ENCODE measurements around the gene CDYL.

The CDYL gene

DNA sequence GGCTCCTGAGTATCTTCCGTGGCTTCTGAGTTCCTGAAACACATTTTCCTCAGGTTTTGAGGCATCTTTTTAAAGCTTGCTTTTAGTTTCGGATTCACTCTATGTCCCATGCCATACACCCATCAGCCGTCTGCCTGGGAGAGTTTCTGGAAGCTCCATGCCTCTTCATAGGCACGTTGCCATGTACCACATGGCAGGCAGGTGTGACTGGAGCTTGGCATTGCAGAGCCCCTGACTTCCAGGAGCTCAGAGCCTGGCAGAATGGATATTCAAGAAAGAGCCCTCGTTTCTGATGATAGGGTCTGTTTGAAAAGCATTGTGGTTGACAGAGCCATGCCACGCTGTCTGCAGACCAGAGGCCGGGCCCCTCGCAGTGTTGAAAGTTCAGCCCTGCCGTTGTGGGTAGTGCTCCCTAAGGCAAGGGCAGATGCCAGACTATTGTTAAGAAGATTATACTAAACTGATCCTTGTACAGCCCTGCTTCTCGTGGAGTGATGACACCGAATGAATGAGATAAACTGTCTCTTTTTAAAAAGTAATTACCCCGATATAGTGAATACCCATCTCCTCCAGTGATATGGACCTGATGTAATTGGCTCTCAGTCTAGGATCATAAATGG lies 127.7 kb downstream of the CDYL start:
- no peak for DNase-seq (ENCODE audit: extremely low read depth in 1 of 2, low read depth in 1 of 2)

DNA sequence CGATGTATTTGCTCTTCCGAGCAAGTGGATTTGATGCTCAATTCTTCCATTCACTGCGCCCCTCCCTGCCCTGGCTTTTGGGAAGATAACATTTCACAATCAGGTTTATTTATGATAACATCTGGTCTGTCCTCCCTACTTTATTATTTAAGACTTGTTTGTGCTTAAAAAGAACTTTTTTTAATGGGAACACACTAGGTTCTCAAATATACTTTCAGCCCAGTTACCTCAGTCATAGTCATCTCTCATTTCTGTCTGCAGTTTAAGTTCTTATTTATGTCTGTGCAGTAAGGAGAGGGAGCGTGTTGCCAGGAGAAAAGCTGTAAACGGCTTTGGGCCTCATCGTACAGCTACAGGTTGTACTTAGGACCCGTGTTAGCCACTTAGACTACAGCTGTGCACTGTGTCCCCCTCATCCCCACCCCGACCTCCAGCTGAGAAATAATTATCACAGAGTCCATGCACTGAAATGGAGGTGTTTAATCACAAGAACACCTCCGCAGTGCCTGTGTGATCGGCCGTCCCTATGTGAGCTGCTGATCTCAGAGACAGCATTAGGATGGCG lies 128.3 kb downstream of the CDYL start:
- no peak for DNase-seq (ENCODE audit: extremely low read depth in 1 of 2, low read depth in 1 of 2)

DNA sequence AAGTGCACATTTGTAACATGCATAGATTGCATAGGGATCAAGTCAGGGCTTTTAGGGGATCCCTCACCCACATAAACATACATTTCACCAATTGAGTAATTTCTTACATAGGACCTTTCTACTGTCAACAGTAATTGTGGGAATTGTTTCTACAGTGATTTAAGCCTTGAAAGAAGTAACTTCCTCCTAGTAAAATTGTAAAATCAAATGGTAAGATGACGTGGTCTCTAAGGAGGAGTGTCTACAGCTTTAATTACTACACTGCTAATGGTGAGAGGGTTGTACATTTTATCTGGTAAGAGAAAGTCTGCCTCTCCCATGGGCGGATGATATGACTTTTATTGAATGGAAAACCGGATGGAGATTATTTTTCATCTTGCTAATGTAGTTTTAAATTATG lies 129.6 kb downstream of the CDYL start:
- no peak for DNase-seq (ENCODE audit: extremely low read depth in 1 of 2, low read depth in 1 of 2)

DNA sequence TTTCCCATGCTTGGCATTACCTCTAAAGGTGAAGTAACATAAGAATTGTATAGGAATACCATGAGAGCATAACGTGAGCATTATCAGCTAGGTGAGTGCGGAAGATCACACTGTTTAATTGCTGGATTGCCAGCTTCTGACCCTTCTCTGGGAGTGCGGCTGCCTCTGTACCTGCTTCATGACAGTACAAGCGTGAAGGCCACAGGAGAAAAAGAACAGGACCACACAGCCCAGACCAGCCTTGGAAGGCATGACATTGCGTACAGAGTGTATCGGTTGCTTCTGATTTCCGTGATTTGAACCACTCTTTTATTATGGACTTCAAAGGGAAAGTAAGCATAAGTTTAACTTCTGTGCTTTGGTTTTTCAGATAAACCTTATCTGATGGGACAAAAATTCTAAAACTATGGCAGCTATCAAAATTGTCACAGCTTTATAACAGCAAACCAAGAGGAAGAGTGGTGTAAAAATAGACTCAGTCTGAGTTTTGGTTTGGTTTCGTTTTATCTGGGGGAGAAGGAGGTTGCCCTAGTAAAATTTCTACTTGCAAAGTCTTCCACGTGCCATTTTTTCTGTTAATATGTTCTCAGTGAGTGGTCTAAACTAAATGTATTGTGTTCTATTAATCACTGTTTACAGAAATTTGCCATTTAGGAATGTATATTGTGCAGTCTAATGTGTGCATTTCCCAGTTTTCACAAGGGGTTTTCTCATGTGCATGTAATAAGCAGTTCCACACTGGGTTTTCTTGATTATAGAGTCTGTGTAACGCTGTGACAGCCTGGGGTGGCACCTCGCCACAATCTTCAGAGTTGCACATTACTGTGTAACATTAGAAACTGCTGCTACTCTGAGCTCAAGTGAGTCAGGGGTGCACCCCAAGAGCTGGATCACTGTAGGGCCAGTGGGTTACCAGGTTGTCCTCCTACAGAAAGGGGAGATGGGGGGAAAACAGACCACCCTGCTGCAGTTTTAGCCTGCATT lies 130.4 kb downstream of the CDYL start:
- no peak for DNase-seq (ENCODE audit: extremely low read depth in 1 of 2, low read depth in 1 of 2)

DNA sequence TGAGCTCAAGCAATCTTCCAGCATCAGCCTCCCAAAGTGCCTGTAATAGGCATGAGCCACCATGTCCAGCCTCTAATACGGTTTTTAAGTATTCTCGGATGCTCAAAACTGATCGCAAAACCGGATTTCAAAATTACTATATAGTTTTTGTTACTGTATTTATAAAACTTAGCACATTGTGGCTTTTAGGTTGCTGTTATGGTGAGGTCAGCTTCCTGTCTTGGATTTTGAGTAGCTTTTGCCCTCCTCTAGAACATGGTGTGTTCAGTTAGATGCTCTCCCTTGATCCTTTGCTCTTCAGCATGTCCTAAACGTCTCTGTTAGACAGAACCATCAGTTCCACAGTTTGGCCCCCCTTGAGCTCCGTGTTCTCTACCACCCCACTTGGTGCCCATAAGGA lies 131.4 kb downstream of the CDYL start:
- DNase-seq (ENCODE audit: extremely low read depth in 1 of 2, low read depth in 1 of 2): no peak

DNA sequence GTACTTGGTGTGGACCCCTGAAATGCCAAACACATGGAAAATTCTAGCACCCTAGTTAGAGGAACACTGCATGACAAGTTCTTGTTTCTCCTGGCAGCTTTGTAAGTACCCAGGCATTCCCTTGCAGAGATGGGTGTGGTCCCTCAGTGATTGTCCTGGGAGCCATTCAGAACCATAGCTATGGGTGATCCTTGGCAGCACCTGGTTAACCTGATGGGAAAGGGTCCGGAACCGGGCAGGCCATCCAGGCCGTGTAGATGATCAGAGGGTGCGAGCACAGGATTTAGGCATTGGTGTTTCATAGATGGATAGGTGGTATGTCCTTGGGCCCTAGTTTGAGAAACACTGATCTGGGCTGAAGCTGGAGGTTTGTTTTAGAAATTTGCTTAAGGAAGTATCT lies 131.9 kb downstream of the CDYL start:
- no peak for DNase-seq (ENCODE audit: extremely low read depth in 1 of 2, low read depth in 1 of 2)

DNA sequence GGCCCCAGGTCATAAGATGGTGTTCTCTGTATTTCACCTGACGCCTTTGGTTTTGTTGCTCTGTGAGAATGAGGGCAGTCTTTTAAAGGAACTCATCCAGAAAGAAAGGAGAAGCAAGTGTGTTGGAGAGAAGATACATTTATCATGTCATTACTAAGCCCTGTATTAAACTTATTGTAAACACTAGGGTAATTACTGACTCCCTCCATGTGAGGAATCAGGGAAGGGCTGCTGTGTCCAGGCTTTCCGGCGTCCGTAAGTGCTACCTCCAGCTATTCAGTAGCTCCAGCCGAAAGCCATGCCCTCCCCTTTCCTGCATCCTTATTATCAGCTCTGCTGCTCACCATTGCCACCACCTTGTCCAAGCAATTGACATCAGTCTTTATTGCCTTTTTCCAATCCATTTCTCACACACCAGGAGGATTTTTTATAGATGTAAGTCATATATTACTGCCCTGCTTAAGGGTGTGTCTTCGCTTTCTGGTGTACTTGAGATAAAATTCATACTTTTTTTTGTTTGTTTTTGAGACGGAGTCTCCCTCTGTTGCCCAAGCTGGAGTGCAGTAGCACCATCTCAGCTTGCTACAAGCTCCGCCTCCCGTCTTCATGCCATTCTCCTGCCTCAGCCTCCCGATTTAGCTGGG lies 133.0 kb downstream of the CDYL start:
- no peak for DNase-seq (ENCODE audit: extremely low read depth in 1 of 2, low read depth in 1 of 2)

DNA sequence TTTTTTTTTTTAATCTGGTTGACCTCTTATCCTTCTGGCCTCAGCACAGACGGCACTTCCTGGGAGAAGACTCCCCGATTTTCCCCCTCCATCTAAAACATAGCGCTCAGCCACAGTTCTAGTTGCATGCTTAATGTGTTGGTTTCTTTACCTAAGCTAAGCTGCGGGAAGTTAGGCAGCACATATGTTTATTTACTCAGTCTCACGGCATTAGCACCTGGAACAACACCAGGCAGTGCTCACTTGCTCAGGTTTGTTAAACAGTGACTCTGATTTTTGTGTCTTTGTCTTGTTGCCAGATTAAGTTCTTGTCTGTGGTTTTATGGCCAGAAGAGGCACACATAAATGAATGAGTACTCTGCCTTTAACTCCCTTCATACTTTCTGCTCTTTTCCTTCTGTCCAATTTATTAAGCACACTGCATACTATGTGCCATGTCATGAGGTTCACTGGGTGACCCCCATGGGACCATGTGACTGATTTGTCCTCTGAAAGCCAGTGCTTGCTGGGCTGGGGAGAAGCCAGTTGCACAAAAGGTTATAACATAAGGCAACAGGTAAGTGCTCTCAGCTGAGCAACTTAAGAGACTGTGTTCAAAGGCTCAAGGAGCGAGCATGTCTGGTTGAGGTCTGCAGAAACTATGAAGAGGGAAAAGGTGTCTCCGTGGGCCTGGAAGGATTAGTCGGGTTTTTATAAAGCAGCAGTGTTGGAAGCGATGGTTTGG lies 134.0 kb downstream of the CDYL start:
- DNase-seq (ENCODE audit: extremely low read depth in 1 of 2, low read depth in 1 of 2): no peak

DNA sequence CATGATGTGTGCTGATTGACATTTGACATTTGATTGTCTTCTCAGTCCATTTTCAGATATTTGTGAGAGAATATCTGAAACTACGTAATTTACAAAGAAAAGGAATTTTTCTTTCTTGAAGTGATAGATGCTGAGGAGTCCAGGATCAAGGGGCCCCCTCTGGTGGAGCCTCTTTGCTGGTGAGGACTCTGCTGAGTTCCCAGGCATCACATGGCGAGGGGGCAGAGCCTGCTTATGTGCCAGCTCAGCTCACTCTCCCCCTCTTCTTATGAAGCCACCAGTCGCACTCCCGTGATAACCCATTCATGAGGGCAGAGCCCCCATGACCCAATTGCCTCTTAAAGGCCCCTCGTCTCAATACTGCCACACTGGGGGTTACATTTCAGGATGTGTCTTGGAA lies 136.4 kb downstream of the CDYL start:
- no peak for DNase-seq (ENCODE audit: extremely low read depth in 1 of 2, low read depth in 1 of 2)

DNA sequence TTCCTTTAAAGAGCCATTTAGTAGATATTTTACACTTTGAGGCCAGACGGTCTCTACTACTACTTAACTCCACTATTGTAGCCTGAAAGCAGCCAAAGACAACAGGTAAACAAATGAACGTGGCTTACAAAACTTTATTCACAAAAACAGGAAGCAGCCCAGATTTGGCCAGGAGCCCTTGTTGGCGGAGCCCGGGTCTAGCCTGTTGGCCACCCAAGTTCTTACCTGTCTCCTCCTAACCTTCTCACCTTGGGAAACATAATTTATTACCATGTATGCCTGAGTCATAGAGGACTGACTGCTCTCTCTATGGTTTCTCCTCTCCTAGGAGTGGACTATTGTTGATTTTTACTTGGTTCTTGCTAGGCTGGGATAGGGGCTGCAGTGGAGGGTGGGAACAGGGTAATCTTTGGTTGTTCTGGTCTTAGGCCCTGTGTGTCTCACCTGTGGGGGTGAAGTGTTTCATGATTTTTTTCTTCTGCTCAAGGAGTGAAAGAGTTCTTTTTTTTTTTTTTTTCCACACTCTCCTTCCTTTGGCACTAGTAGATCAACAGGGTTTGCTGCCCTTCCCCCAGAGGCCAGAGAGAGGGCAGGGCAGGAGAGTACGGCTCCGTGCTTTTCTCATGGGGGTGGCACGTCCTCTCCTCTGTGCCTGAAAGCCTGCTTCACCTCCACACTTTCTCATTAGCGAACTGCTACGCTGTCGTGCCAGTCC lies 137.7 kb downstream of the CDYL start:
- DNase-seq (ENCODE audit: extremely low read depth in 1 of 2, low read depth in 1 of 2): no peak

DNA sequence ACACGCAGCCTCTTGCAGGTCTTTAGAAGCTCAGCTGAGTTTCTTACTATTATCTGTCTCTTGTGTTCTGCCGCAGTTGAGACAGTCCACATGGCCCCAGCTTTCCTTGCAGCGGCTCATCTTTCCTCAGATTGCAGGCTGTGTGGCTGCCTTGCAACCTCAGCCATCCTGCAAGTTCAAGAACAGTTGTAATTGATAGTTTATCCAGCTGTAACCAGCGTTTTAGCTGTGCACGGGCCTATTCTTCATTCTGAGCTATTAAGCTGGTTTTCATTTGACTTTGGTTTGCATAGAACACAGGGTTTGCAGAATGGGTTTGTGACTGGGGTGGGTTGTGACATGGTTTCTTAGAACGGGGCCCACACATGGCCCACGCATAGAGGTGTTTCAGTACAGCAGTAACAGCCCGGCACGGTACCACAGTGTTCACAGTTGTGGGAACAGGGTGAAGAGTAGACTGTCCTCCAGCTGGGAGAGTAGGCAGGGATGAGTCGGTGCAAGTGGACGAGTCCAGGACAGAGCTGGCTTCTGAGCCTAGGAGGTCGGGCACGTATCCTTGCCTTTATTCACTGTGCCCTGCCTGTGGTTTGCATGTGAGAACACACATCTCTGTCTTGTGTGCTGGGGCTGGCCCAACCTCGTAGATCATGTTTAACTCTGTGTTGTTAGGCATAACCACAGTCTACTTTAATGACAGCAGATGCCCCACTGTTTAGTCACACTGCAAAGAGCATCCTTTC lies 138.4 kb downstream of the CDYL start:
- DNase-seq (ENCODE audit: extremely low read depth in 1 of 2, low read depth in 1 of 2): no peak

DNA sequence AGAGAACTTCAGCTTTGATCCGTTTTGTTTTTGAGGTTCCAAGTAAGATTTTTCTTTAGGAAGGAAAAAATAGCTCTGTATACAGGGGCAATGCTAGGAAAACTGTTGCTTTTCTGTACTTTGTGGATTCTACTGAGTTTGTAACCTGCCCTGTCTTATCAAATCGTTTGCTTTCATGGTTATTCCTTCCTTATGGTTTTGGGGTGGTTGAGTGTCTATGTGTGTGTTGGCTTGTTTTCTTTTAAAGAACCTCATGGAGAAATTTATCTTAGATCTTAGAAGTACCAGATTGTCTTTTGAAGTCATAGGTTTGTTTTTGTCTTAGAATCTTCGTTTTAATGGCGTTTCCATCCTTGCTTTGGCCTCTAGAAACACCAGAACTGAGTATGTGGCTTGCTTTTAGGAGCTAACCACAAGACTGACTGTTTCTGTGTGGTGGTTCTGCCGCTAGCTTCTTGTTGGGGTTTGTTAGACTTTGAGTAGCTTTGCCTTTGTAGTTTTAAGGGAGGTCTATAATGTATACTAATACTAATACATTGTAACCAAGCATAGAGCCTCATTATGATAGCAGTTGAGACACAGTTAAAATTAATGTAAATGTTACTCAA lies 140.9 kb downstream of the CDYL start:
- DNase-seq (ENCODE audit: extremely low read depth in 1 of 2, low read depth in 1 of 2): no peak

DNA sequence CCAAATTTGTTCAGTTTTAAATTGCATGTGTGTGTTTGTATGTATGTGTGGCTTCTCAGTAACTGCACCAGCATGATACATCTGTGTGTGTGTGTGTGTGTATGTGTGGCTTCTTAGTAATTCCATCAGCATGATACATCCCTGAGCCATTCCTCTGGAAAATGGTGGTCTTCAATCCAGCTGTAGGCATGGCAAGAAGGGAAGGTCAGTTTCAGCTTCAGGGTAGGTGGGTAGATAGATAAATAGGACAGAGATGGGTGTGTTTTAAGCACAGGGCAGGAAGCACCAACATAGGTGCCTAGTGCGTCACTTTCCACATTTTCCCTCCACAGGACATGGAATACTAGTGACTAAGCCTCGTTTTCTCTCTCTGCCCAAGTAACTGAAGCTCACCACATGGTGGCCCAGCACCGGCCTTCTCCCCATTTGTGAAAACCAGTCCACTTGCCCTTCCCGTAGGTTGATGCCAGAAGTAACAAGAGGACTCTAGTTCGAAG lies 144.8 kb downstream of the CDYL start:
- DNase-seq (ENCODE audit: extremely low read depth in 1 of 2, low read depth in 1 of 2): no peak

DNA sequence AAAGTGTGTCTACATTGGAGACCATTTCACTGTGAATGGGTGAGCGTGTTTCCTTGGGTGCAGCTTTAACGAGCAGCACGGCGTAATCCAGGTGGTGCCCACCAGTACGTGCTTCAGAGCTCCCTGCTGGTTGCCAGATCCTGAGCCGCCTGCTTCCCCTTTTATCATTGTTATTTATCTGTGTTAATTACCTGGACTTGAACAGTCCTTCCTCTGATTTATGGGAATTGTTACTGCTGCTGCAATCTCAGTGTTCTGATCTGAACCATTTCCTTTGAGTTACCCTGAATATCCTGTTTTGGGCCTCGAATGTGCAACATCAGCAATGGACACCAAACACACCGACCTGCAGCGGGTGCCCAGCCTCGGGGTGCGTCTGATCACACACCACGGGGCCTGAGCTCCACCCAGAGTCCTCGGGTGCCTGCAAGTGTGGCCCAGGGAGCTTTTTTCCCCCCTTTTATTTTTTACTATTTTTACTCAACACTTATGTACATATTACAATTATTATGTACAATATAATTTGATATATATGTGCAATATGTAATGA lies 146.4 kb downstream of the CDYL start:
- DNase-seq (ENCODE audit: extremely low read depth in 1 of 2, low read depth in 1 of 2): no peak

DNA sequence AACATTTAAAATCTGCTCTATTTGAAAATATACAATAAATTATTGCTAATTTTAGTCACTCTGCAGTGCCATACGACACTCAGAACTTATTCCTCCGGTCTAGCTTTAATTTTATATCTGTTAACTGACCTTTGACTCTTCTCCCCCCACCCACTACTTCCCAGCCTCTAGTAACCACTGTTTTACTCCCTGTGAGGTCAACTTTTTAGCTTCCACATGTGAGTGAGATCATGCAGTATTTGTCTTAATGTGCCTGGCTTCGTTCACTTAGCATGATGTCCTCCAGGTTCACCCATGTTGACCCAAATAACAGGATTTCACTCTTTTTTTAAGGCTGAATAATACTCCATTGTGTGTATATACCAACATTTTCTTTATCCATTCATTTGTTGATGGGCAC lies 146.9 kb downstream of the CDYL start:
- no peak for DNase-seq (ENCODE audit: extremely low read depth in 1 of 2, low read depth in 1 of 2)

DNA sequence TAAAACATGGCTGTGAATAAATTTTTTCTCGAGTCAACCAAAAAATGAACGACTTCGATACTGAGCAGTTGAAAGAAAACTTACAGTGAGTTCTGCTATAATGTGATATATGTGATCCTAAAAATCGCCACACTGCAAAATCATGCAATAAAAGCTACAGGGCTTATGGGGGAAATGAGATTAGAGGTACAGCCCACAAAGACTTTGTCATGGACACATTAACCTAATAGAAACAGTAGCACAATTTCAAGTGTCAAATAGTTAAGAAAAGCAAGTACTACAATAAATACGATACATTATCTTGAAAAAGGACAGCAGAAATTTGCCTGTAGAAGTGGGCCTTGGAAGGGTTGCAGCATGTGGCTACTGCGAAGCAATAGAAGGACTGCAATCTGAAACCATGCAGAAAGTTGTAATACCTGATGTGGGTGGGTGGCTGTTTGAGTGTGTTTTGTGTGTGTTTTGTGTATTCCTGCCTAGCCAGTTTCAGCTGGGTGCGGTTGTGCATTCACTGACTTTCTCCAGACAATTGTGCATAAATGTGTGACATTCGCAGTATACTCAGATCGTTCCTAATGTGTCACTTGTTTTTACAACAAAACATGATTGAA lies 148.6 kb downstream of the CDYL start:
- no peak for DNase-seq (ENCODE audit: extremely low read depth in 1 of 2, low read depth in 1 of 2)

DNA sequence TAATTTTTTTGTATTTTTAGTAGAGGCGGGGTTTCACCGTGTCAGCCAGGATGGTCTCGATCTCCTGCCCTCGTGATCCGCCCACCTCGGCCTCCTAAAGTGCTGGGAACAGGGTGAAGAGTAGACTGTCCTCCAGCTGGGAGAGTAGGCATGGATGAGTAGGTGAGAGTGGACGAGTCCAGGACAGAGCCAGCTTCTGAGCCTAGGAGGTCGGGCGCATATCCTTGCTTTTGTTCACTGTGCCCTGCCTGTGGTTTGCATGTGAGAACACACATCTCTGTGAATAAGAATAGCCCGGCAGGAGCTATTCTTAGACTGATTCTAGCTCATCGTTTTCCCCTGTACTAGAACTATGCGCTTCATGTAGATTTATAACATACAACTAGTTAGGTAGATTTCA lies 149.4 kb downstream of the CDYL start:
- DNase-seq (ENCODE audit: extremely low read depth in 1 of 2, low read depth in 1 of 2): no peak

DNA sequence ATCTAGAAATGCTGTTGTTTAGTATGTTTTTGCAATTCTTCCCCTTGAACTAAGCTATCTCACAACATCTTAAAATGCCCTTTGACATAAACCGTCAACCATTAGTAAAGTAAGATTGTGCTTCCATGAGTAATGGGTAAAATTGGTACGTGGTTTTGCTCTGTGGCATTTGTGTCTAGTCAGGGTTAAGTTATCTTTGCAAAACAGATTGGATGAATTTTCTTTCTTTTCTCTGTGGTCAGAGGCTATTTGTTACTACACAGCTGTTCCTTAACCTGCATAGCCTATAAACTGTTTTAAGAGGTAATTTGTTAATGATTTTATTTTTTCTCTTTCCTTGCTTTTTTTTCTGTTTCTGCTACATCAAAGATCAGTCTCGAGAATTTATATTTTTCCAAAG lies 152.2 kb downstream of the CDYL start:
- no peak for DNase-seq (ENCODE audit: extremely low read depth in 1 of 2, low read depth in 1 of 2)
